NT2/D1 (cell line): Measurements from ENCODE around the gene SPSB2.
"Not testable (repeated sequence)": the region's sequence is repeated elsewhere in the genome, so short reads cannot be mapped to it uniquely, and the experiment has no call there.

Experiments used
- YY1 ChIP-seq: IDR thresholded peaks from 2 replicates; pipeline ENCODE4 v1.6.1; 2011; ENCODE audit not compliant: insufficient read length, insufficient read depth
- ZNF274 ChIP-seq: IDR thresholded peaks from 2 replicates; pipeline ENCODE4 v1.6.1; 2011; ENCODE audit warnings: mild to moderate bottlenecking, low read depth, low read length

- not testable (repeated sequence) for TF ChIP-seq YY1, ZNF274
Observed at GRCh38 chr12:6879824-6880223, 6.7 kb upstream of the SPSB2 start.
